ENCODE measurements around the gene ADCY3.

GRCh38 chr2:24957221-24957620, 37.2 kb upstream of the ADCY3 start:
- TF ChIP-seq CTCF (IDR thresholded peaks at IDR 0.05; ENCODE audit: poor library complexity): no peak
- no peak for TF ChIP-seq EZH2 (IDR thresholded peaks at IDR 0.05; ENCODE audit: borderline replicate concordance)
